Keratinocyte (primary cell): ENCODE data around the gene INHA. TPM values are rescaled to one million over a fixed set of nuclear protein-coding genes. Genes with fewer than 3 reads are reported as not detected.

Experiments
- DNase-seq: peaks from one replicate; pipeline ENCODE4 v3.0.0-alpha.2; 2011; ENCODE audit warnings: low read depth, missing footprints, low spot score
- FAIRE-seq: peaks from 2 replicates; lab custom pipeline; 2011; peaks lifted over from hg19 to GRCh38; lab: Jason Lieb, UNC
- H2AFZ ChIP-seq: 2 replicates; pipeline ENCODE4 v1.6.0; 2012; ENCODE audit warnings: low read length, control low read depth, inconsistent platforms; ENCODE audit not compliant: control insufficient read depth
- H3K27ac ChIP-seq: 2 replicates; pipeline ENCODE4 v1.5.1; 2011; ENCODE audit warnings: low read length; ENCODE audit not compliant: control insufficient read depth, insufficient read depth
- H3K27me3 ChIP-seq: 3 replicates; pipeline ENCODE4 v1.6.0; 2011; ENCODE audit warnings: low read length; ENCODE audit not compliant: control insufficient read depth, insufficient read depth; ENCODE audit errors: extremely low read depth
- H3K36me3 ChIP-seq, 2 experiments: 2 replicates in 1 of 2; 3 replicates in 1 of 2; pipeline ENCODE4 v1.5.1; 2011; ENCODE audit warnings: low read length in 2 of 2, mild to moderate bottlenecking in 1 of 2; ENCODE audit not compliant: control insufficient read depth in 2 of 2, insufficient read depth in 2 of 2; ENCODE audit errors: extremely low read depth in 1 of 2
- H3K4me1 ChIP-seq: 3 replicates; pipeline ENCODE4 v1.5.1; 2011; ENCODE audit warnings: low read length; ENCODE audit not compliant: control insufficient read depth, insufficient read depth; ENCODE audit errors: extremely low read depth
- H3K4me2 ChIP-seq: 3 replicates; pipeline ENCODE4 v1.6.0; 2011; ENCODE audit warnings: low read depth, low read length; ENCODE audit not compliant: control insufficient read depth, insufficient read depth; ENCODE audit errors: extremely low read depth
- H3K4me3 ChIP-seq, 3 experiments: fragments of 200-600 bp in 1 of 3; sonication (generic) in 1 of 3; 2 replicates in 2 of 3; 3 replicates in 1 of 3; pipeline ENCODE4 v1.5.1; 2011 to 2016; ENCODE audit warnings: low read length in 3 of 3, mild to moderate bottlenecking in 3 of 3, control low read depth in 2 of 3, inconsistent platforms in 1 of 3, low read depth in 1 of 3, mixed read lengths in 1 of 3, mixed run types in 1 of 3, moderate library complexity in 1 of 3; ENCODE audit not compliant: control insufficient read depth in 2 of 3, insufficient read depth in 2 of 3; ENCODE audit errors: extremely low read depth in 1 of 3
- H3K79me2 ChIP-seq: 2 replicates; pipeline ENCODE4 v1.6.0; 2012; ENCODE audit warnings: low read length; ENCODE audit not compliant: control insufficient read depth, insufficient read depth
- H3K9ac ChIP-seq: 3 replicates; pipeline ENCODE4 v1.6.0; 2011; ENCODE audit warnings: low read length; ENCODE audit not compliant: control insufficient read depth, insufficient read depth; ENCODE audit errors: extremely low read depth
- H3K9me1 ChIP-seq: 3 replicates; pipeline ENCODE4 v1.6.0; 2011; ENCODE audit warnings: low read length; ENCODE audit not compliant: control insufficient read depth, insufficient read depth; ENCODE audit errors: extremely low read depth
- H3K9me3 ChIP-seq: 2 replicates; pipeline ENCODE4 v1.5.1; 2012; ENCODE audit warnings: low read depth, low read length; ENCODE audit not compliant: control insufficient read depth
- H4K20me1 ChIP-seq: 3 replicates; pipeline ENCODE4 v1.6.0; 2011; ENCODE audit warnings: low read length; ENCODE audit not compliant: control insufficient read depth, insufficient read depth; ENCODE audit errors: extremely low read depth
- CTCF ChIP-seq, 3 experiments: IDR thresholded peaks in 1 of 3; conservative IDR thresholded peaks in 1 of 3; optimal IDR thresholded peaks in 1 of 3; 2 replicates in 2 of 3; 3 replicates in 1 of 3; pipeline versions ENCODE3 to v1.5.1; 2011; ENCODE audit warnings: low read length in 3 of 3, mild to moderate bottlenecking in 3 of 3, moderate library complexity in 2 of 3, control low read depth in 1 of 3, inconsistent platforms in 1 of 3; ENCODE audit not compliant: insufficient read depth in 2 of 3; ENCODE audit errors: extremely low read depth in 1 of 3
- EZH2 ChIP-seq: IDR thresholded peaks from one replicate; pipeline ENCODE4 v1.6.1; 2012; ENCODE audit warnings: inconsistent platforms, mild to moderate bottlenecking, low read length, moderate library complexity
- dilution Hi-C: fragments of 300-500 bp; cut with MboI; formaldehyde crosslinking; loops from one replicate; pipeline ENCODE4 v1.7.0; 2020; ENCODE audit warnings: low sequenced_read_pairs; ENCODE audit not compliant: extremely low pct_ligation_motif_present
- polyA plus RNA-seq, 5 experiments: library from polyadenylated mRNA; depleted of rRNA in 3 of 5; stranded (reverse) in 3 of 5; stranded (forward) in 1 of 5; unstranded in 1 of 5; fragments of >200 nt; gene quantifications; 1 replicate in 1 of 5; 2 replicates in 3 of 5; 3 replicates in 1 of 5; pipeline versions ENCODE4 v1.2.1 to v1.2.3, GENCODE V29; 2011 to 2012; ENCODE audit warnings: missing spikeins in 2 of 5, low read depth in 1 of 5, low replicate concordance in 1 of 5

Gene INHA
- polyA plus RNA-seq, 1 donor (not counting 4 experiments of a cell fraction or from before 2014, with no cell fraction given), result 0.18 TPM

DNA sequence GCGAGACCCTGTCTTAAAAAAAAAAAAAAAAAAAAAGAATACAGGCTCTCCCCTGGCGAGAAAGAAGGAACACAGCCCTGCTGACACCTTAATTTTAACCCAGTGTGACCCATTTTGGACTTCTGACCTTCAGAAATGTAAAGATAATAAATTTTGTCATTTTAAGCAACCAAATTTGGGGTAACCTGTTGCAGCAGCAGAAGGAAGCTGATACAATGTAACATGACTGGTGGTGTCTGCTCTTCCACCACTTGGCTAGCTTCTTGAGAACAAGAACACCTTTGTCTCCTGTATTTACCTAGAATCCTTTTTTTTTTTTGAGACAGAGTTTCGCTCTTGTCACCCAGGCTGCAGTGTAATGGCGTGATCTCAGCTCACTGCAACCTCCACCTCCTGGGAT, 19.0 kb downstream of the INHA start:
- H3K4me2 ChIP-seq, result no peak overlapping the region
- FAIRE-seq, result no peak
- H3K36me3 ChIP-seq, result no peaks in the 10 kb centered on the region
- no peak for DNase-seq
- H3K9me3 ChIP-seq, result no peaks in the 10 kb centered on the region
- dilution Hi-C loops, result no loop called here
- H3K27me3 ChIP-seq, result no peaks in the 10 kb centered on the region
- H3K27ac ChIP-seq, result no peak overlapping the region
- H3K9me1 ChIP-seq, result no peaks in the 10 kb centered on the region
- H4K20me1 ChIP-seq, result no peaks in the 10 kb centered on the region
- H3K79me2 ChIP-seq, result no peaks in the 10 kb centered on the region
- H3K4me3 ChIP-seq, result no peak overlapping the region
- no peaks in the 10 kb centered on the region for H3K4me1 ChIP-seq
- H2AFZ ChIP-seq, result no peak overlapping the region
- H3K9ac ChIP-seq, result no peak overlapping the region
- TF ChIP-seq CTCF (optimal IDR thresholded peaks at IDR 0.05 in 1 of 3, IDR thresholded peaks at IDR 0.05 in 1 of 3, conservative IDR thresholded peaks at IDR 0.05 in 1 of 3; ENCODE audit: extremely low read depth in 1 of 3, insufficient read depth in 2 of 3, low read length in 3 of 3) (no peak), EZH2 (no peak)

- Histone ChIP-seq H3K36me3 (no peaks in the 10 kb centered on the region), H3K4me2 (no peak overlapping the region), H3K27me3 (no peaks in the 10 kb centered on the region), H4K20me1 (no peaks in the 10 kb centered on the region), H3K9me3 (no peaks in the 10 kb centered on the region), H2AFZ (no peak overlapping the region), H3K4me3 (no peak overlapping the region), H3K27ac (no peak overlapping the region), H3K79me2 (no peaks in the 10 kb centered on the region), H3K4me1 (peaks cover 5% of the 10 kb centered on the region), H3K9ac (no peak overlapping the region), H3K9me1 (no peaks in the 10 kb centered on the region)
- FAIRE-seq, result no peak
- dilution Hi-C loops, result no loop called here
- no peak for DNase-seq
- TF ChIP-seq EZH2, result no peak
- TF ChIP-seq CTCF (optimal IDR thresholded peaks at IDR 0.05 in 1 of 3, IDR thresholded peaks at IDR 0.05 in 1 of 3, conservative IDR thresholded peaks at IDR 0.05 in 1 of 3; ENCODE audit: extremely low read depth in 1 of 3, insufficient read depth in 2 of 3, low read length in 3 of 3), result no peak
These were observed 20.6 kb downstream of the INHA start for GRCh38 chr2:219592736-219593135.
